GM19452 (cell line): ENCODE measurements around the gene THSD4.

Experiments
- ATAC-seq: cut with Tn5 transposase; IDR thresholded peaks from one replicate; pipeline ENCODE4 v1.9.1; 2021; ENCODE audit not compliant: unreplicated experiment

Gene THSD4

GRCh38 chr15:71219645-71220044, 104.4 kb downstream of the THSD4 start:
- no peak for ATAC-seq

DNA sequence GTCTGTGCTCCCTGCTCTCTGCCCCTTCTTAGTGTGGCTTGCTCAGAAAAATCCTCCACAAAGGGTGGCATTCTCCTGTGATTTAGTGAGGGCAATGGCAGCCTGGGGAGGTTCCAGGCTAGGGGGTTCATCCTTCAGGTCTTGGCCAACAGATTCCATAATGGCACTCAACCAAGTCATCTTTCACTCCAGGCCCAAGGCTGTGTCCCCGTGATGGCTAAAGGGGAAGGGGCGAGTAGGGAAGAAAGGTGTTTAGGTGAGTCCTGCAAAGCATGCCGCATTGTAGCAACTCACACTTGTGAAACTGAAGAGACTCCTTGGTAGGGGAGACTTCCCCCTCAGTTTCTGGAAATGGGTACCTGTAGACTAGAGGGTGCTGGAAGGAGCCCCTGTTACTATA, 105.6 kb downstream of the THSD4 start:
- no peak for ATAC-seq

DNA sequence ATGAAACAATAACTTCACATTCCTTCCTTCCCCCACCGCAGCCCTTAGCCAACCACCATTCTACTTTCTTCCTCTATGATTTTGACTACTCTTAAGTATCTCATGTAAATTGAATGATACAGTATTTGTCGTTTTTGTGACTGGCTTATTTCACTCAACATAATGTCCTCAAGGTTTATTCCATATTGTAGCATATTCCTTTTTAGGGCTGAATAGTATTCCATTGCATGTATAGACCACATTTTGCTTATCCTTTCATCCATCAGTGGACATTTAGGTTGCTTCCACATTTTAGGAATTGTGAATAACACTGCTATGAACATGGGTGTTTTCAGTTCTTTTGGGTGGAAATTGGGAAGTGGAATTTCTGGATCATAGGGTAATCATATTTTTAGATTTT, 106.1 kb downstream of the THSD4 start:
- no peak for ATAC-seq

GRCh38 chr15:71223516-71223915, 108.2 kb downstream of the THSD4 start:
- ATAC-seq = no peak

DNA sequence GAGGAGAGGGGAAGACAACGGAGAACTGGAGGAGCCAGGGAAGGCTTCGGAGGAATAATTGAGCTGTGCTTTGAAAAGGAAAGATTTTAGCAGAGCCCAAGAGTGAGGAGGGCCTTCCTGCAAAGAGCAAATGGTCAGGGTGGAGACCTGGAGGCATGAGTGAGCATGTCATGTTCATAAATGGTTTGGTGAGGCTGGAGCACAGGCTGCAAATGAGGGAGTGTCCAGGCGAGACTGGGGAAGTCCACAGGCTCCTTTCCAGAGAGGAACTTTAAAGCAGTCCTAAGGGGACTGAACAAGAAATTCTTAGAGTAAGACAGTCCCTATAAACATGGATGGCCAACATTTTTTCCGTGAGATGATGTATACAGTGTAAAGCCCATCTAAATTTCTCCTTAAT, 108.8 kb downstream of the THSD4 start:
- ATAC-seq = no peak

DNA sequence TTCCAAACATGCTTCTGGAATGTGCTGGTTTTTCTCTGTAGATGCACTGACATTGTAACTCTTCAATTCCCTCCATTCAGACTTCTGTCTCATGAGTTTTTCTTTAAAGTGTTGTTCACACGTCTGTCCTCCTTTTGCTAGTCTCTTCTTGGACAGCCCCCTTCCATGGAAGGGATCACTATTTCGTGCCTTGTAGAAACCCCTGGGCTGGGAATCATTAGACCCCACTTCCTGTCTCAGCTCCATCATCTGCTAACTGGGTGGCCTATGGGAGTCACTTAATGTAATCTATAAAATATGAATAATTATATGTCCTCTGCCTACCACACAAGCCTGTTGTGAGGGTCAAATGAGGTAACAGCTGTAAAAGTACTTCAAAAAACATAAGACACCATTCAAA, 110.6 kb downstream of the THSD4 start:
- no peak for ATAC-seq

DNA sequence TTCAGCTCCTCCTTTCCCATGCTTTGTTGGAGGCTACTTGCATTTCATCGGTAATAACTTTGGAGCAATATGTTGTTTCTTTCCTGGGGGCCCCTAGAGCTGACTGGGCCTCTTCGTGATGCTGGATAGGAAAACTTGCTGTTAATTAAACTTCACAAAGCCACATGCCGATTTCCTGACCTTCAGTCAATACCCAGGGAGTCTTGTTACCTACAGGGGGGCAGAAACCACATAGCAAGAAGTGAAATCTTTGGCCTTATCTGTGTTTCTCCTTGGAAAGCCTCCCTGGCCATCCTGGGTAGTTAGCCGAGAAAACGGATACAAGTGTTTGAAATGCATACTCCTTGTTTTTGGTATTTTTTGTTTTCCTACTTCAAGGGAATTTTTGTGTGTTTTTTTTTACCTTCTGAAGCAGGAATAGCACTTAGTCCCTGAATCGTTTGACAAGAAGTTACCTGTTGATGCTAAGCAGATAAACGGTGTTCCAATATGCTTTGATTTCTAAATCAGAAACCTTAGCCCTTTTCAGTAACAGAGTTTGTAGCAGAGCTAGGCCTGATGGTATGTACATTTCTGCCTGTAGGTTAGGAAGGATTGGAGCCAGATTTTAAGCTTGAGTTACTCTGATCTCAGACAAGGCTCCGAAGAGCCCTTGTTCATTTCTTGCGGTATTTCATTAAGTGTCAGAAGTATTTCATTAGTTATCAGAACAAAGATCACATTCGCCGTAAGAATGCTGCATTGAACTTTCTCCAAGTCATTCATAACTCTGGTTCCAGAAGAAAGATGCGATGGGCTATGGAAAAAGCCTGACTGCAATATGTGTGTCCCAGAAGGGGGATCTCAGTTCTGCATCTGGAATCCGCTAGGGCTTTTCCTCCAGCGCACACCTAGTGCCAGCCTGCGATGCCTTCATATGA, 111.5 kb downstream of the THSD4 start:
- ATAC-seq = no peak

- no peak for ATAC-seq
Observed at GRCh38 chr15:71228403-71228802, 113.1 kb downstream of the THSD4 start.

DNA sequence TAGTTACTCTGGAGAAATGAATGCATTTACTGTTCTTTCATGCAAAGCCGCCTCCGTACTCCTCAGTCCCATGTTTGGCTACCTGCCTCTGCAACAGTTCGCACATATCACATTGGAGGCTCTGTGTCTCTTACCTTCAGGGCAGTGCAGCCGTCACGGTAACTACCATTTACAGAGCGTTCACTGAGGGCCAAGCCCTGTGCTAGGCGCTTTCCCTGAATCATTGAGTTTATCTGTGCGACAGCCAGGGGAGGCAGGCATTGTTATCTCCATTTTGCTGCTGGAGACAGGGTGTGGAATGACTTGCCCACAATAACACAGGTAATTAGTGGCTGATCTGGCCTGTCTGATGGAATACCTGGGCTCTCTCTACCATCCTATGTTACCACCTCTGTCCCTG, 115.0 kb downstream of the THSD4 start:
- ATAC-seq = no peak

GRCh38 chr15:71231758-71232157, 116.5 kb downstream of the THSD4 start:
- ATAC-seq = no peak

GRCh38 chr15:71232411-71232810, 117.1 kb downstream of the THSD4 start:
- ATAC-seq = no peak

DNA sequence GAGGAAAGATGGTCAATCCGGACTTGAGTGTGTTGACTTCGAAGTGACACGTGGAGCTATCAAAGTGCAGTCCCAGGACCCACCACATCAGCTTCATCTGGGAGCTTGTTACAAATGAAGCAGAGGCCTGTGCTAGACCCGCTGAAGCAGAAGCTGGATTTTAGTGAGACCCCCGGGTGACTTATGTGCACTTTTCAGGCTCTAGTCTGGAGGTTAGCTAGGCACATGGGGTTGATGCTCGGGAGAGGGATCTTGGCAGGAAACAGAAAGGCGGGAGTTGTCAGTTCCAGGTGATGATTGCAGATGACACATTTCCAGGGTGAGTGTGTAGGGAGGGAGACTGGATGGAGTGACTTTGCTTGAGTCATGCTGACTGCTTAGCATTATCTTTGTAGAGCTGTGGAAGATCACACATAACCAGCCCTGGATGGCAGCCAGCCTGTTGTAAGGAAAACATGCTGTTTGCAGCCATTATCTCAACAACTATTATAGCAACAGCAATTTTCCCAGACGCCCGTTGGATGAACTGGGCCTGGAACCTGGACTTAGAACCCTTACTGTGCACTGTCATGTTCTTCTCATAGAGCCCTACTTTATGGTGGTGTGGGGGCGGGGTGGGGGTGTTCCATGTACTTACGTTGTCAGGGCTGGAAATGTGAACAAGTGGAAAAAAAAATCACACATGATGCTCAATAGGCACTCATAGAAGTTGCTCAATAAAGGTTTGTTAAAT, 122.4 kb downstream of the THSD4 start:
- ATAC-seq = no peak

- ATAC-seq = no peak
Observed at GRCh38 chr15:71238926-71239325, 123.7 kb downstream of the THSD4 start.

DNA sequence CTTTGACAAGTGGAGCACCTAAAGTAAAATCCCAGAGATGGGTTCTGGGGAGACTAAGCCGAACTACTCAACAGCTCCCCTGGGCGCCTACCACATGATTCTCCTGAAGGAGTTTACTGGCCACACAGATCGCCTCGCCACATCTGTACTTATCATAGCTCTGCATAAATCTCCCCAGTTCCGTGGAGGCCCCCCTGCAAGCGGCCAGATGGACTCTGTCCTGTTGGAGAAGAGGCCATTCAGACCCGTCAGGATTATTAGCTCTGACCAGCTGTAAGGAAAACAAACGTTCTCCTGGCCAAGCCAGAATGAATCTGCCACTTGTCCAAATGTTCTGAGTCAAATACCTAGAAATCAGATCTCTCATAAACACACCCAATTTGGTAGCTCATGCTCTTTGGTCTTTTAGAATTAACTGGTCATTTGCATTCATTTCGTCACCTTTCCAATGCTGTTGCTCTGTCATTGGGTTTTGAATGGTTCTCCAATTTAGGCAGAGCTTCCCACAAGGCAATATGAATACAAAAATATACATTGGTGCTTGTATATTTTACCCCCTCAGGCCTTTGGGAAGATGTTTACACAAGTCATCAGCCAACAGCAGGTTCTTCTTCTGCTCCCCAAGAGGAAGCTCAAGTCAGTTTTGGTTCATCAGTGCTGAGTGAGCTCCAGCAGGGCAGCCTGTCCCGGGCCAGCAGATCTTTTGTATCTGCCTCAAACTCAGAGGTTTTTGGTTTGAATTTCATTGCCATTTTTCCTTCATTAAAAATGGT, 124.5 kb downstream of the THSD4 start:
- no peak for ATAC-seq

DNA sequence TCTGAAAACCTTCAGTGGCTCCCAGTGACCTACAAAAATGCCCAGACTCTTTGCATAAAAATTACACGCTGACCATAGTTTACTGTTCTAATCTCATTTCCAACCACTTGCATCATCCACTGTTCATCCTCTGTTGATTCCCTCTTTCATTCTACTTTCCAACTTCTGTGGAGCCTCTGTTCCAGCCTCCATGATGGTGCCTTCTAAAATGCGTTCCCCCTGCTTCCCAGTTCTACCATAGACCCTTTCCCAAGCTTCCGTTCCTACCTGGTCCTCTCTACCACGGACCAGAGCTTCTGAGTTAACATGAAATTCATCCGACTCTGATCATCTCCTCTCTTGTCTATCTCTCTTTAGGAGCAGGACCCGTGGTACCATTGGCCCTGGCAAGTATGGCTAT, 127.0 kb downstream of the THSD4 start:
- ATAC-seq = no peak

- ATAC-seq = no peak
Observed at GRCh38 chr15:71244250-71244649, 129.0 kb downstream of the THSD4 start.

DNA sequence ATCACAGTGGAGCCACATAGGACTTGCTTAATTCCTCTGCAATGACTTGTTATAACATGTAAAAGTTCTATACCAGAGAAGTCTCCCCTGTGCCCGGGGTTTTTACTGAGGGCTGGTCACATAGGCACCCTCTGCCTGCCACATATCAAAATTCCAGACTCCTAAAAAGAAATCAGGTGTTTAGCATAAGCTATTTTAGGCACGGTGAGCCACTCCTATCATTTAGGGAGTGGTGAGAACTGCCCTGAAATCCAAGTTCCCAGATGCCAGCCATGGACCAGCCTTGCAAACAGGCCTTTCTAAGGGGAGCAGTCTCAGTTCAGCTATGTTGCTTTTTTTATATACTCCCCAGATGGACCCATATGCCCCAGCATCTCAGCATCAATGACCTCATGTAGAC, 130.3 kb downstream of the THSD4 start:
- ATAC-seq = no peak

DNA sequence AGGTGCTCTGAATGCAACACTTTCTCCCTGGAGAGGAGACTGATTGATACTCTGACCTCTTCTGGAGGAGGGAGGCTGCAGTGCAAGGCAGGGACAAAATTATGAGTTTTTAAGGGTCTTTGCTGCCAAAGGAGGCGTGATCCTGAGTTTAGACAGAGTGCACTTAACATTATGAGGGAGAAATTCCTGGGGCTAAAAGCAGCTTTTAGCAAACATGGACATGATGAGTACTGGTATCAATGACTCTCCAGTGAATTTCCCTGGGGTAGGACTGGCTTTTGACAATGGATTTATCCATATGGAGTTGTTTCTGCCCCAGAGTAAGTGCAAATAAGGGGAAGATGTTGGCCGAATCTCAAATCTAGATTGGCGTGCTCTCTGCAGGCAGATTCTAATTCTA, 133.1 kb downstream of the THSD4 start:
- ATAC-seq = no peak

GRCh38 chr15:71249986-71250385, 134.7 kb downstream of the THSD4 start:
- ATAC-seq = no peak

GRCh38 chr15:71250936-71251583, 135.8 kb downstream of the THSD4 start:
- no peak for ATAC-seq

DNA sequence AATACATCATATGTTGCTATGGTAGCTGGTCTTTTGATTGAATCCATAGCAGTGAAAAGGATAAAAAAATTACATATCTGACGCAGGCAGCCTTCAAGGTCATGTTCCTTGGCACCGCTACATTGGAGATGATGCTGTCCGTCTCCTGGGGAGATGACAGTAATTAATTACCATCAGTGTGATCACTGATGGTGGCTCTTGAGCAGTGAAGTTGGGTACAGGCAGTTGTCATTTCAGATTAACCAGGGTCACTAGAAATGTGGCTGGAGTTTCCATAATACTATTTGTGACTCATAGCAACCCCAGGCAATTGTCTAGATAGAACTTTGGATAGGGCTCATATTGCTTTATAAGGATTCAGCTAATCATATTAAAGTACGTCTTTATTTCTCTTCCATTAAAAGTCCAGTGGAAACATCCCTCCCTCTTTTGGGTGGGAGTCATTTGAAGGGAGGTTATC, 136.3 kb downstream of the THSD4 start:
- ATAC-seq = no peak
